ENCODE measurements around the gene COL5A1. TPM values are rescaled to one million over a fixed set of nuclear protein-coding genes. Genes with fewer than 3 reads are reported as not detected.

The COL5A1 gene
- total and polyA plus RNA-seq, 4 donors, result 12.2 to 169 (median 65.4) TPM

DNA sequence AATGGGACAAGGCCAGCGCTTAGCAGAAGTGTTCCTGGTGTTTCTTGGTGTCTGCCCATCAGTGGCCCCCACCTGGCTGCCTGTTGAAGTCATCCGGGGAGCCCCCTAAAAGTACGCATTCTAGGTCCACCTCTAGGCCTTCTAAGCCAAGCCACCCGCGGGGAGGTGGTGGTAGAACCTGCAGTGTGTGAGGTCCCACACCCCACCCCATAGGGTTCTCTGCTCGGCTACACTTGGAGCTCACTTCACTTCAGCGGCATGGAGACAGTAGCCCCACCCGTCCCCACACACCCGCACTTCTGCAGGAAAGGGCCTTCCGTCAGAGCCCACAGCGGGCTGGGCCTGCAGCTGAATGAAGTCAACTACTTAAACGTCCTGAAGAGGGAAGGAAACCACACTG lies 209.4 kb downstream of the COL5A1 start:
- H3K4me1 ChIP-seq (ENCODE audit: control insufficient read depth in 5 of 5, insufficient read depth in 5 of 5, low read length in 5 of 5), result no peaks in the 10 kb centered on the region
- DNase-seq (no peak), ATAC-seq (ENCODE audit: insufficient read depth, low FRiP score) (no peak)
- H3K36me3 ChIP-seq (ENCODE audit: control insufficient read depth in 4 of 4, insufficient read depth in 4 of 4, low read length in 4 of 4), result no peaks in the 10 kb centered on the region
- no peak overlapping the region for H3K4me3 ChIP-seq
- WGBS, 2 donors, result 56 to 71% methylated on average over 12 of the region's 12 CpGs
- no peak overlapping the region for H3K27ac ChIP-seq (ENCODE audit: low read depth in 1 of 2, low read length in 1 of 2)
- TF ChIP-seq, protein P1, sequence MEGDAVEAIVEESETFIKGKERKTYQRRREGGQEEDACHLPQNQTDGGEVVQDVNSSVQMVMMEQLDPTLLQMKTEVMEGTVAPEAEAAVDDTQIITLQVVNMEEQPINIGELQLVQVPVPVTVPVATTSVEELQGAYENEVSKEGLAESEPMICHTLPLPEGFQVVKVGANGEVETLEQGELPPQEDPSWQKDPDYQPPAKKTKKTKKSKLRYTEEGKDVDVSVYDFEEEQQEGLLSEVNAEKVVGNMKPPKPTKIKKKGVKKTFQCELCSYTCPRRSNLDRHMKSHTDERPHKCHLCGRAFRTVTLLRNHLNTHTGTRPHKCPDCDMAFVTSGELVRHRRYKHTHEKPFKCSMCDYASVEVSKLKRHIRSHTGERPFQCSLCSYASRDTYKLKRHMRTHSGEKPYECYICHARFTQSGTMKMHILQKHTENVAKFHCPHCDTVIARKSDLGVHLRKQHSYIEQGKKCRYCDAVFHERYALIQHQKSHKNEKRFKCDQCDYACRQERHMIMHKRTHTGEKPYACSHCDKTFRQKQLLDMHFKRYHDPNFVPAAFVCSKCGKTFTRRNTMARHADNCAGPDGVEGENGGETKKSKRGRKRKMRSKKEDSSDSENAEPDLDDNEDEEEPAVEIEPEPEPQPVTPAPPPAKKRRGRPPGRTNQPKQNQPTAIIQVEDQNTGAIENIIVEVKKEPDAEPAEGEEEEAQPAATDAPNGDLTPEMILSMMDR (IDR thresholded peaks at IDR 0.05; ENCODE audit: control extremely low read depth, extremely low read depth), result no peak
- H3K9ac ChIP-seq (ENCODE audit: insufficient read depth in 1 of 2, low read length in 2 of 2), result no peak overlapping the region
- H3K27me3 ChIP-seq (ENCODE audit: control insufficient read depth in 3 of 3, insufficient read depth in 3 of 3, low read length in 2 of 3), result no peaks in the 10 kb centered on the region
- H3K9me3 ChIP-seq (ENCODE audit: control insufficient read depth in 4 of 4, insufficient read depth in 3 of 4, low read length in 3 of 4), result peaks cover 0 to 2% (median 0%) of the 10 kb centered on the region in 4 donors

DNA sequence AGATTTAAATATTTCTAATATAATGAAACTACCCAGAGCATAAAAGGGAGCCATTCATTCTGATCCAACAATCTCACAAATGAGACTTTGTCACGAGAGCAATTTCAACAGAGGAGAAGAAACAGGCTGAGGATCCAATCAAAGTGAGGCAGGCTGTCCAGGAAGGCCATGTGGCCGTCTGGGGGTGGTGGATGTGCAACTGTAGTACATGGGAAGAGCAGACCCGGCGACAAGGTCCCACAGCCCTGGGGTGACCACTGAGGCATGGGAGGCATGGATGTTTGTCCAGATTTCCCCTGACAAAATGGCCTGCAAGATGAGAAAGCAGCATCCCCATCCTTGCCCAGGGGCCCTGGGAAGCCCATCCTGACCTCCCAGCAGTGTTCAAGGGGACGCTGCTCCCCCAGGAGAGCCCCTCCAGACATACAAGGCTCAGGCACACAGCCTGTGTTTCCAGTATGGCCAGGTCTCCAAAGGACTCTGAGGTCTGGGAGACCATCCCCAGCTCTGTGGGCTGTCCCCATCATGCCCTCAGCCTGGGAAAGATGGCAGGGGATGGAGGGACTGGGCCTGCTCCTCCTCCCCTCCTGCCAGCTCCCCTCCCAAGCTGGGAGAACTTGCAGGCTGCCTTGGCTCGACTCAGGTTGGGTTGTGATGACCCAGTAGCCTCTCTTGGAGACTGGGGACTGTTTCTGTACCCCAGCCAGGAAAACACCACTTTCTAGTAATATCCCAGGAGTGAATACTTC lies 211.5 kb downstream of the COL5A1 start:
- no peaks in the 10 kb centered on the region for H3K27me3 ChIP-seq (ENCODE audit: control insufficient read depth in 3 of 3, insufficient read depth in 3 of 3, low read length in 2 of 3)
- H3K4me1 ChIP-seq (ENCODE audit: control insufficient read depth in 5 of 5, insufficient read depth in 5 of 5, low read length in 5 of 5), result no peaks in the 10 kb centered on the region
- no peak overlapping the region for H3K27ac ChIP-seq (ENCODE audit: low read depth in 1 of 2, low read length in 1 of 2)
- ATAC-seq (ENCODE audit: insufficient read depth, low FRiP score) (no peak), DNase-seq (peak in 1 of 3 donors; percentile 8)
- no peak overlapping the region for H3K9ac ChIP-seq (ENCODE audit: insufficient read depth in 1 of 2, low read length in 2 of 2)
- WGBS, 2 donors, result 70 to 79% methylated on average over 6 of the region's 6 CpGs
- H3K9me3 ChIP-seq (ENCODE audit: control insufficient read depth in 4 of 4, insufficient read depth in 3 of 4, low read length in 3 of 4), result peaks cover 0 to 2% (median 0%) of the 10 kb centered on the region in 4 donors
- no peaks in the 10 kb centered on the region for H3K36me3 ChIP-seq (ENCODE audit: control insufficient read depth in 4 of 4, insufficient read depth in 4 of 4, low read length in 4 of 4)
- H3K4me3 ChIP-seq, result no peak overlapping the region
- TF ChIP-seq, protein P1 (IDR thresholded peaks at IDR 0.05; ENCODE audit: control extremely low read depth, extremely low read depth), result no peak

GRCh38 chr9:134853893-134854292 lies 212.3 kb downstream of the COL5A1 start:
- Histone ChIP-seq H3K9ac (ENCODE audit: insufficient read depth in 1 of 2, low read length in 2 of 2) (no peak overlapping the region), H3K27me3 (ENCODE audit: control insufficient read depth in 3 of 3, insufficient read depth in 3 of 3, low read length in 2 of 3) (no peaks in the 10 kb centered on the region), H3K27ac (ENCODE audit: low read depth in 1 of 2, low read length in 1 of 2) (no peak overlapping the region), H3K36me3 (ENCODE audit: control insufficient read depth in 4 of 4, insufficient read depth in 4 of 4, low read length in 4 of 4) (no peaks in the 10 kb centered on the region), H3K9me3 (ENCODE audit: control insufficient read depth in 4 of 4, insufficient read depth in 3 of 4, low read length in 3 of 4) (peaks cover 0 to 2% (median 0%) of the 10 kb centered on the region in 4 donors), H3K4me3 (no peak overlapping the region), H3K4me1 (ENCODE audit: control insufficient read depth in 5 of 5, insufficient read depth in 5 of 5, low read length in 5 of 5) (no peaks in the 10 kb centered on the region)
- TF ChIP-seq, protein P1 (IDR thresholded peaks at IDR 0.05; ENCODE audit: control extremely low read depth, extremely low read depth), result no peak
- 84 to 88% methylated on average over 6 of the region's 6 CpGs for WGBS, 2 donors
- no peak for ATAC-seq (ENCODE audit: insufficient read depth, low FRiP score)
- DNase-seq, result no peak

All from lung (tissue), 12 donors.